Stimulated activated CD8-positive, alpha-beta memory T cell treated with anti-CD3 and anti-CD28 coated beads, Interleukin-15, amount 100 ng/mL, for 24 hours (primary cell): Measurements from ENCODE around the gene BCAT1.
"Not testable (repeated sequence)": the region's sequence is repeated elsewhere in the genome, so short reads cannot be mapped to it uniquely, and the experiment has no call there.

ENCODE experiments used
- DNase-seq: peaks from one replicate; pipeline ENCODE4 v3.0.0-alpha.2; 2020; ENCODE audit warnings: low read depth

Gene BCAT1

GRCh38 chr12:24956351-24956750 lies 7.5 kb upstream of the BCAT1 start:
- not testable (repeated sequence) for DNase-seq

- DNase-seq, result no peak
Observed at GRCh38 chr12:24955853-24956252, 7.0 kb upstream of the BCAT1 start.

- DNase-seq, result no peak
Observed at GRCh38 chr12:24955389-24955788, 6.5 kb upstream of the BCAT1 start.

- DNase-seq, result no peak
Observed at GRCh38 chr12:24954261-24954660, 5.4 kb upstream of the BCAT1 start.

GRCh38 chr12:24952389-24952788 lies 3.5 kb upstream of the BCAT1 start:
- no peak for DNase-seq

- no peak for DNase-seq
Observed at GRCh38 chr12:24950231-24950834, 1.4 kb upstream of the BCAT1 start.

GRCh38 chr12:24948420-24948756 lies 513 bp downstream of the BCAT1 start:
- no peak for DNase-seq

- no peak for DNase-seq
Observed at GRCh38 chr12:24947541-24948419, 1.1 kb downstream of the BCAT1 start.

GRCh38 chr12:24945845-24946244 lies 3.1 kb downstream of the BCAT1 start:
- DNase-seq, result no peak

- DNase-seq, result no peak
Observed at GRCh38 chr12:24945039-24945438, 3.9 kb downstream of the BCAT1 start.

- no peak for DNase-seq
Observed at GRCh38 chr12:24944601-24944975, 4.3 kb downstream of the BCAT1 start.

GRCh38 chr12:24943947-24944600 lies 4.8 kb downstream of the BCAT1 start:
- no peak for DNase-seq

- DNase-seq, result no peak
Observed at GRCh38 chr12:24940157-24940556, 8.7 kb downstream of the BCAT1 start.

GRCh38 chr12:24939551-24939950 lies 9.3 kb downstream of the BCAT1 start:
- not testable (repeated sequence) for DNase-seq

GRCh38 chr12:24938341-24938740 lies 10.6 kb downstream of the BCAT1 start:
- DNase-seq, result no peak

- no peak for DNase-seq
Observed at GRCh38 chr12:24937553-24938244, 11.2 kb downstream of the BCAT1 start.

GRCh38 chr12:24933694-24934407 lies 15.1 kb downstream of the BCAT1 start:
- DNase-seq, result no peak

GRCh38 chr12:24931666-24932405 lies 17.1 kb downstream of the BCAT1 start:
- DNase-seq, result no peak

- DNase-seq, result no peak
Observed at GRCh38 chr12:24929953-24930352, 18.9 kb downstream of the BCAT1 start.

GRCh38 chr12:24928533-24929306 lies 20.2 kb downstream of the BCAT1 start:
- not testable (repeated sequence) for DNase-seq
